SJSA1 (cell line): ENCODE results near the gene SERPINA5. TPM values are rescaled to one million over a fixed set of nuclear protein-coding genes. Genes with fewer than 3 reads are reported as not detected.

Experiments used
- DNase-seq, 2 experiments: peaks; one replicate each; pipeline ENCODE4 v3.0.0-alpha.2; 2015 to 2020; ENCODE audit warnings: low spot score in 2 of 2, low read depth in 1 of 2
- H3K27ac ChIP-seq: fragments of 250-450 bp; sonication (Bioruptor Pico); 2 replicates; pipeline ENCODE4 v1.5.1; 2020; ENCODE audit warnings: mild to moderate bottlenecking, moderate library complexity
- H3K27me3 ChIP-seq: fragments of 250-450 bp; sonication (Bioruptor Pico); replicated peaks from 2 replicates; pipeline ENCODE4 v1.5.1; 2020; ENCODE audit warnings: mild to moderate bottlenecking, moderate library complexity
- H3K36me3 ChIP-seq: fragments of 250-450 bp; sonication (Bioruptor Pico); 2 replicates; pipeline ENCODE4 v1.5.1; 2020; ENCODE audit warnings: mild to moderate bottlenecking
- H3K4me1 ChIP-seq: fragments of 250-450 bp; sonication (Bioruptor Pico); replicated peaks from 2 replicates; pipeline ENCODE4 v1.6.1; 2021; ENCODE audit warnings: mild to moderate bottlenecking
- H3K4me3 ChIP-seq: fragments of 250-450 bp; sonication (Bioruptor Pico); 2 replicates; pipeline ENCODE4 v1.5.1; 2020; ENCODE audit warnings: mild to moderate bottlenecking
- H3K9me3 ChIP-seq: fragments of 250-450 bp; sonication (Bioruptor Pico); replicated peaks from 2 replicates; pipeline ENCODE4 v1.5.1; 2020; ENCODE audit warnings: mild to moderate bottlenecking
- total RNA-seq: library from RNA; depleted of rRNA; stranded (reverse); fragments of >200 nt; shearing (Covaris generic); gene quantifications from 2 replicates; pipeline ENCODE4 v1.2.3, GENCODE V29; 2014

The SERPINA5 gene
- total RNA-seq, 1 experiment from 2014 or later: 0.42 TPM

DNA sequence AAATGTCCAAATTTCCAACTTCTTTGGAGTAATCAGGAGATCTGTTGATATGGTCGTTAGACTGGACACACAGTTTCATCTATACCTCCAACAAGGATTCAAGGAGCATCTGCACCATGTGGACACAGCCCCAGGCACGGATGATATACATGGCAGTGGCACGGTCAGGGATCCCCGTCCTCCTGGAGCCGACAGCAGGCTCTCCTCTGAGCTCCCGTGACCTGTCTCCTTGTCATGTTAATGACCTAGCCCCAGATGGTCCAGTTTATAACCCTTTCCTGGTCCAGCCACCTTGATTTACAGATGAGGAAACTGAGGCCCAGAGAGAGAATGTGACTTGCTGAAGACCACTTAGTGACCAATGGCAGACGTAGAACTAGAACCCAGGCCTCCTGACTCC lies 36.5 kb upstream of the SERPINA5 start:
- H3K9me3 ChIP-seq: no peaks in the 10 kb centered on the region
- H3K36me3 ChIP-seq: no peaks in the 10 kb centered on the region
- no peak overlapping the region for H3K27ac ChIP-seq
- peaks cover 8% of the 10 kb centered on the region for H3K4me1 ChIP-seq
- DNase-seq: no peak
- no peak overlapping the region for H3K4me3 ChIP-seq
- no peaks in the 10 kb centered on the region for H3K27me3 ChIP-seq

DNA sequence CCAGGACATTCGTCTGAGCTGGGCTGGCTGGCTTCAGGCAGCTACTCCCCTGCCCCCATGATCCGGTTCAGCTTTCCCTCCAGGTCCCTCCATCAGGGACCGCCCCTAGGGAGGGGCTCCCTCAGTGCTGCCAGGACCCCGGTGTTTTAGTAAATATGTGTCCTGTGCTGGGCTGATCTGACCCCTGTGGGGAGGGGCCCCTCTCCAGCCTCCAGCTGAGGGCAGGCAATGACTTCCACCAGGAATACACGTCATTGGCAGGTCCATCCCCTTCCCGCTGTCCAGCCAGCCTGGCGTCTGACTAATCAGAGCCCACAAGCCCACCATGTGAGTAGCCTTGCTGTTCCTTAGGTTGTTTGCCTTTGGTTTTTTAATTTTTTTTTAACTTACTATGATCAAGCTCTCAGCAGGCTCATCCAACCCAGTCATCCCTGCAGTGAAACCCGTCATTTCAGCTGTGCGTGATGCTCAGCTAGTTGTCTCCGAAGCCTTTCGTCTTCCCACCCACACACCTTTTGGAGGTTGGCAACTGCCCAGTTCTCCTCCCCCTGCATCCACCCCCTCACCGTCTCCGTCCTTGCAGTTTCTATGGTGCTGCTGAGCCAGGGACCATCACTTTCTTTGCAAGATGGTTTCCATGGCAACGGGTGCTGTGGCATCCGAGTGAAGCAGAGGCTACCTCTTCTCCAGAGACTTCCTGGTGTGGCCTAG lies 35.9 kb upstream of the SERPINA5 start:
- Histone ChIP-seq H3K27ac (no peak overlapping the region), H3K36me3 (no peaks in the 10 kb centered on the region)
- no peak for DNase-seq

DNA sequence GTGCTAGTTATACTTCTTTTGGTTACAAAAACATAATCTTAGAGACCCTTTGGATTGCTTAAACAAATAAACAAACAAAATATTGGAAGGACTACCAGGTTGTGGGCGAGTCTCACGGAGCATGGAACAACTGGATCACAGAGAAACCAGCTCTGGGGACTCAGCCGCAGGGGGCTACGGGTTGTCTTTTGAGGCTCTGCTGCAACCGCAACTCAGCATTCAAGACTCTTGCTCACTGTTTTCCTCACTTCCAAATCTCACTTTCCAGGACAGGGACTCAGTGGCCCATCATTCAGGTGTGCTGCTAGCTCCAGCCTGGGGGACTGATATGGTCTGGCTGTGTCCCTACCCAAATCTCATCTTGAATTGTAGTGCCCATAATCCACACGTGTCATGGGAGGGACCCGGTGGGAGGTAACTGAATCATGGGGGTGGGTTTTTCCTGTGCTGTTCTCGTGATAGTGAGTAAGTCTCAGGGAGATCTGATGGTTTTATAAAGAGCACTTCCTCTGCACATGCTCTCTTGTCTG lies 34.0 kb upstream of the SERPINA5 start:
- no peaks in the 10 kb centered on the region for H3K27me3 ChIP-seq
- no peak overlapping the region for H3K27ac ChIP-seq
- DNase-seq: no peak
- H3K36me3 ChIP-seq: no peaks in the 10 kb centered on the region
- H3K4me1 ChIP-seq: peaks cover 5% of the 10 kb centered on the region
- no peak overlapping the region for H3K4me3 ChIP-seq
- H3K9me3 ChIP-seq: no peaks in the 10 kb centered on the region

More for the DNA sequence above, 35.9 kb upstream of the SERPINA5 start:
- Histone ChIP-seq H3K4me3 (no peak overlapping the region), H3K4me1 (peaks cover 8% of the 10 kb centered on the region), H3K27me3 (no peaks in the 10 kb centered on the region), H3K9me3 (no peaks in the 10 kb centered on the region)

DNA sequence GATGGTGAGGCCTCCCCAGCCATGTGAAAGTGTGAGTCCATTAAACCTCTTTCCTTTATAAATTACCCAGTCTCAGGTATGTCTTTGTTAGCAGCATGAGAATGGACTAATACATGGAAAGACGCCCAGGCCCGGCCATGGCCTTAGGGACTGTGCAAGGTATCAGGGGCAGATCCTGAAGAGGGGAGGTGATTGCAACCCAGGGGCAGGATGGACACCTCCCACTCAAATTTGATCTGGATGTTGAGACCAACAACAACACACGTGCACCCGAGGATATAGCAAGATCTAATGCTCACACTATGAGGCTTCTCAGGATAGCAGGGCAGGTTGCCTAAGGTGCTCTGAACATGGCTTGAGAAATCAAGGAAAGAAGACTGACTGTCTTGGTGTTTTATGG lies 33.5 kb upstream of the SERPINA5 start:
- Histone ChIP-seq H3K36me3 (no peaks in the 10 kb centered on the region), H3K27me3 (no peaks in the 10 kb centered on the region), H3K9me3 (no peaks in the 10 kb centered on the region), H3K27ac (no peak overlapping the region), H3K4me1 (peaks cover under 1% of the 10 kb centered on the region; the same call in 1 of the 2 replicates), H3K4me3 (no peak overlapping the region)
- no peak for DNase-seq

DNA sequence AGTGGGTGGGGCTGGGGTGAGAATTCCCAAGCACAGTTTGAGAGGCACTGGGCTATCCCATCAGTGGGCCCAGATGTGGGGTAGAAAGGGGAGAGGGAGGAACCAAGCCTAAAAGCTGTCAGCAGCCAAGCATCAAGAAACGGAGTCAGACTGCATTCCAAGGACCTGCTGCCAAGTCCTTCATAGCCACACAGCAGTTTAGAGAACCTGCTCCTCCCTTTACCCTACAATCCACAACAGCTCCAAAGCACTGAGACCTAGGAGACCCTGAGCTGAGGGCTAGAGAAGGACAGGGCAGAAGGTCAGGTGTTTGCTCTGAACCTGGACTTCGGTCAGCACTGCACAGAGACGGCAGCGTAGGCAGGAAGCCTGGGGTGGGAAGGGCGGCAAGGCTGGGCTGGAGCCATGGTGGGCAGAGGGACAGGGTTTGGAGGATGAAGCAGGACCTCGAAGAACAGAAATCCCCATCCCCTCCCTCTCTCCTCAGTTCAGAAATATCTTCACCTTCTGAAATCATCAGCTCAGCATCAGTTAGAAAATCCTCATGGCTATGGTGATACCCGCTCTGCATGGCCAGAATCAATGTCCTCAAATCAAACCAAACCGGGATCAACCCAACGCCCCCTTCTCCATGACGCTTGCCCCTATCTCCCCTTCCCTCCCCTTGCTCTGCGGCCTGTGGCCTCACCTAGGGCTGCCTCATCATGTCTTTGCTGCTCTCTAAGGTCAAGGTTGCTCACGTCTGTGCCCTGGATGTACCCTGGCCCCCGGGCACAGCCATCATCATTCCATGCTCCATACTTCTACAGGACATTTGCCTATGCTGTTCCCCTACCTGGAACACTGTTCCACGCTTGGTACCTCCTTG lies 32.9 kb upstream of the SERPINA5 start:
- Histone ChIP-seq H3K4me1 (no peaks in the 10 kb centered on the region), H3K27ac (no peak overlapping the region), H3K9me3 (no peaks in the 10 kb centered on the region), H3K36me3 (no peaks in the 10 kb centered on the region), H3K4me3 (no peak overlapping the region), H3K27me3 (no peaks in the 10 kb centered on the region)
- no peak for DNase-seq

DNA sequence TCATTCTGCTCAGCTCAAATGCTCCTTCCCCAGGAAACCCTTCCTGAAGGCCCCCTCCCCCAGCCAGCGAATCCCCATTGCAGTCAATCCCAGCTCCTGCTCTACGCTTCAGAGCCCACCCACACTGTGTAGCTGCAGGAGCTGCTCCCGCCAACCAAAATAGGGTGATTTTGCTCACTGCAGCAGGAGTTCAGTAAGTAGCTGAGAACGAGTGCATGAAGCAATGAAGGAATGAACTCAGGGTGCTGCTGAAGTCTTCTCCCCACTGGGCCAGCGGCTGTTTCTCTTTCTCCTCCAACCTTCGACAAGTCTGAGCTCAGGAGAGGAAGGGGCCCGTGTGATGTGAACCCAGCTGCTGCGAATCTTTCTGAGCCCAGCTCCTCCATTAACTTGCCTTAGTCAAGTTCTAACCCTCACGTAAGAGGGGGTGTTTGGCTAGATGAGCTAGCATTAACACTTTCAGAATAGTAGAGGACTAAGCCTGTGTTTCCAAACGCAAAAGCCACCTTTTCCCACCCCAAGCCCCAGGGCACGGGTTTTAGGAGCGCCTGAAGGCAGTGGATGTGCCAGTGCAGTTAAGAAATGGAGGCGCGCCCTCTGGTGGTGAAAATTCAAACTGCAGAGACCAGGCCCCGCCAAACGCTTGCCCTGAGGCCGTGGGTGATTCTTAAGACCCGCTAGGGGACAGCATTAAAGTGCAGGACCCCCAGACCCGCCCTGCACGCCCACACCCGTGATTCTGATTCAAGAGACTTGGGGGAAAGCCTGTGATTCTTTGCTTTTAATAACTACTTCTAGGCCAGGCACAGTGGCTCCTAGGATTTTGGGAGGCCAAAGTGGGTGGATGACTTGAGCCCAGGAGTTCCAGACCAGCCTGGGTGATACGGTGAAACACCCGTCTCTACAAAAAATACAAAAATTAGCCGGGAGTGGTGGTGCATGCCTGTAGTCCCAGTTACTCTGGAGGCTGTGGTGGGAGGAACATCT lies 31.9 kb upstream of the SERPINA5 start:
- DNase-seq: peak; percentile 50 to 63
- H3K27ac ChIP-seq: no peak overlapping the region
- H3K27me3 ChIP-seq: no peaks in the 10 kb centered on the region
- no peaks in the 10 kb centered on the region for H3K36me3 ChIP-seq
- H3K4me3 ChIP-seq: no peak overlapping the region
- no peaks in the 10 kb centered on the region for H3K4me1 ChIP-seq
- no peaks in the 10 kb centered on the region for H3K9me3 ChIP-seq

DNA sequence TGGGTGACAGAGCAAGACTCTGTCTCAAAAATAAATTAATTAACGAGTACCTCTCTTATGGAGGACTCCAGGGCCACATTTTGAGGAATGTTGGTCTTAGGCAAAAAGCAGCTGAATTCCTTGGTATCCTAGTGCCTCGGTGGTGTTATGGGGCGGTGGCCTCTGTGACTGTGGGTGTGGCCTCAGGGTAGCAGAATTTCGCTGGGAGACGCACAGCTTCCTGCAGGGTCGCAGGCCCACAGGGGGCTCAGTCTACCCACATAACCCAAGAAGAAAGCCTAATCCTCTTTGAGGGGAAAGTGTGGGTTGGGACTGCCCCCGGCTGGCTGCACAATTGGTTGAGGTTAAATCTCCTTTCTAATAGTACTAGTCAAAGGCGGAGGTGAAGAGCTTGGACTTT lies 31.2 kb upstream of the SERPINA5 start:
- no peaks in the 10 kb centered on the region for H3K27me3 ChIP-seq
- no peaks in the 10 kb centered on the region for H3K36me3 ChIP-seq
- H3K4me3 ChIP-seq: no peak overlapping the region
- no peaks in the 10 kb centered on the region for H3K9me3 ChIP-seq
- no peak for DNase-seq
- H3K4me1 ChIP-seq: no peaks in the 10 kb centered on the region
- no peak overlapping the region for H3K27ac ChIP-seq

DNA sequence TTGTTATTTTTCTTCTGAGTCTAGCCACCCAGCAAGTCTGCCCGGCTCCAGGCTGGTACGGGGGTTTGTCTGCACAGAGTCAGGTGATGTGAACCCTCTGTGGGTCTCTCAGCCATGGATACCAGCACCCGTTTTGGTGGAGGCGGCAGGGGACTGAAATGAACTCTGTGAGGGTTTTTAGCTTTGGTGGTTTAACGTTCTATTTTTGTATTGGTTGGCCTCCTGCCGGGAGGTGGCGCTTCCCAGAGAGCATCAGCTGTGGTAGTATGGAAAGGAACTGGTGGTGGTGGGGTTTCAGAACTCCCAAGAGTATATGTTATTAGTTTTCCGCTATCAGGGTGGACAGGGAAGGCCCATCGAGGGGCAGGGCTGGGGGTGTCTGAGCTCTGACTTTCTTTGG lies 25.2 kb upstream of the SERPINA5 start:
- Histone ChIP-seq H3K27ac (no peak overlapping the region), H3K9me3 (no peaks in the 10 kb centered on the region), H3K36me3 (no peaks in the 10 kb centered on the region), H3K4me3 (no peak overlapping the region), H3K4me1 (no peaks in the 10 kb centered on the region), H3K27me3 (no peaks in the 10 kb centered on the region)
- DNase-seq: no peak

DNA sequence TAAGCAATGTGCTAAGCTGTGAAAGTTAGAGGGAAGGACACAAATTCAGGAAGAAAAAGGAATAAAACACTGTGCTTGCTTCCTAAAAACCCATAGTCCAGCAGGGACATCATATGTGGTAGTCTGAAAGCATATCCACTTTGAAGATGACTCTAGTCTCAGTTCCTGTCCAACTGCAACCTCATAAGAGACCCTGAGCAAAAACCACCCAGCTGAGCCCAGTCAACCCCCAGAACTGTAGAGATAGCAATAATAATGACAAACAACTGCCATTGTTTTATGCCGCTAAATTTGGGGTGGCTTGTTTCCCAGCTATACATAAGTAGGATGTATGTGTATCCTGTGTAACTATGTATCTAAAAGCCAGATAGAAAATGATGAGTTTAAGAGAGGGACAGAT lies 23.9 kb upstream of the SERPINA5 start:
- Histone ChIP-seq H3K27me3 (no peaks in the 10 kb centered on the region), H3K27ac (no peak overlapping the region), H3K4me1 (no peaks in the 10 kb centered on the region), H3K4me3 (no peak overlapping the region), H3K9me3 (no peaks in the 10 kb centered on the region), H3K36me3 (no peaks in the 10 kb centered on the region)
- DNase-seq: no peak

DNA sequence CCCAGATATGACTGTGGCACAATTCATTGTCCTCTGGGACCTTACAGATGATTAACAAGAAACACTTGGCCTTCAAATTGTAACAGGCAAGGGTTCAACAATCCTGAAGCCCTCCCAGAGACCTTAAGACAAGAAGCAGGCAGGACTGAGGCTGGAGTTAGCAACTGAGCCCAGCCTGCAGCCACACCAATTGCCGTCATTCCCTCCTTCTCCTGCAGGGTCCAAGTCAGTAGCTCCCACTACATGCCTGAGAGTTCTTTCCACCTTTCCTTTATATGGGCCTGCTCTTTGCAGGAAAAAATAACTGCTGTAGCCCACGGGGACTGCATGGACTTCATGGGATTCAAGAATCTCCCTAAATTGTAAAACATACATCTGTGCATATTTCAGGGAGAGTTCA lies 22.4 kb upstream of the SERPINA5 start:
- H3K27ac ChIP-seq: no peak overlapping the region
- H3K9me3 ChIP-seq: no peaks in the 10 kb centered on the region
- DNase-seq: no peak
- H3K4me1 ChIP-seq: no peaks in the 10 kb centered on the region
- H3K27me3 ChIP-seq: no peaks in the 10 kb centered on the region
- H3K36me3 ChIP-seq: no peaks in the 10 kb centered on the region
- no peak overlapping the region for H3K4me3 ChIP-seq

DNA sequence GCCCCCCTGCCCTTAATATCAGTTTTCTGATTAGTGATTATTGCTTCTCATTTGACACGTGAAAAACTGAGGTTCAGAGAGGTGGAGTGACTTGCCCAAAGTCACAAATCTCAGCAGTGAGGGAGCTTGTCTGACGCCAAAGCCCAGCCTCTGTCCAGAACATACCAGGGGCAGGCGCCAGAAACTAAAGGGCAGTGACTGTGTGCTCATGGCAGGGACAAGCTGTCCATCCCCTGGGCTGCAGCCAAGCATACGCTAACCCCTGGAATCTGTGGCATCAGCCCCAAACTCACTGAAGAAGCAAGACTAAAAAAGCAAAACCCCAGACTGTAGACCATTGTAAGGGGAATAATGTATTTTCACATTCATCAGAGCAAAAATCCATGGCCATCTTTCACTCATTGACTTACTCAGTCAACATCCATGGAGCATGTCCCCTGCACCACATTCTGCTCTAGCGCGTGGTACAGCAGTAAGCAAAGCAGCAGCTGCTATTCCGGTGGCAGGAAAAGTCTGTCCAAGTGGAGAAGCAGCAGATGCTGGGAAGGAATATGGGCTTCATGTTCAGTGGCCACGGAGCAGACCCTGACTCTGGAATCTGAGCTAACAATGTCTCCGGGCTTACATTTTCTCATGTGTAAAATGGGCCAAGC lies 21.5 kb upstream of the SERPINA5 start:
- H3K9me3 ChIP-seq: no peaks in the 10 kb centered on the region
- no peak overlapping the region for H3K27ac ChIP-seq
- no peaks in the 10 kb centered on the region for H3K4me1 ChIP-seq
- no peak for DNase-seq
- H3K4me3 ChIP-seq: no peak overlapping the region
- no peaks in the 10 kb centered on the region for H3K36me3 ChIP-seq
- H3K27me3 ChIP-seq: no peaks in the 10 kb centered on the region

DNA sequence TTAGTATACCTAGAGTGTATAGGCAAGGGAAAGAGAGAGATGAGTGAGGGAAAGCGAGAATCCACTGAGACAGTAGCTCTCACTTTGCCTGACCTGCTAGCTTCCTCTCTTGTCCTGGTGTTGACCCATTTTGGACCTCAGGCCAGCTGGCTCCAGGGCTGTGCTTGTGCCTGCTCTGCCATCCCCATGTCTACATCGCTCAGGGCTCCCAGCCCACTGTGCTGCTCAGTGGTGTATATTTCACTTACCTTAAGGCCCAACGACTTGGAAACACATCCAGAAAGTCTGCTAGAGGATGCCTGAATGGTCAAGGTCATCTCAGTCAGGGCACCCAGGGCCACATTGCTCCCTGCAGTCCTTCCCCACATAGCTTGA lies 20.9 kb upstream of the SERPINA5 start:
- Histone ChIP-seq H3K4me1 (no peaks in the 10 kb centered on the region), H3K36me3 (no peaks in the 10 kb centered on the region), H3K27ac (no peak overlapping the region), H3K4me3 (no peak overlapping the region), H3K9me3 (no peaks in the 10 kb centered on the region), H3K27me3 (no peaks in the 10 kb centered on the region)
- DNase-seq: no peak
